GM12875 (cell line): ENCODE results near the gene PLXNA3.

Experiments used
- H3K4me3 ChIP-seq: one replicate; pipeline ENCODE4 v1.5.1; 2011; ENCODE audit warnings: low read depth, low read length, control low read depth
- TF ChIP-seq, protein P1 (sequence below): IDR thresholded peaks from 2 replicates; pipeline ENCODE4 v1.5.1; 2011; ENCODE audit warnings: low read depth, mild to moderate bottlenecking, control low read depth, inconsistent platforms, low read length, moderate library complexity, borderline replicate concordance; ENCODE audit not compliant: insufficient read depth

Gene PLXNA3

GRCh38 chrX:154429711-154430110 is 28.4 kb upstream of the PLXNA3 start:
- no peak overlapping the region for H3K4me3 ChIP-seq
- TF ChIP-seq, protein P1, sequence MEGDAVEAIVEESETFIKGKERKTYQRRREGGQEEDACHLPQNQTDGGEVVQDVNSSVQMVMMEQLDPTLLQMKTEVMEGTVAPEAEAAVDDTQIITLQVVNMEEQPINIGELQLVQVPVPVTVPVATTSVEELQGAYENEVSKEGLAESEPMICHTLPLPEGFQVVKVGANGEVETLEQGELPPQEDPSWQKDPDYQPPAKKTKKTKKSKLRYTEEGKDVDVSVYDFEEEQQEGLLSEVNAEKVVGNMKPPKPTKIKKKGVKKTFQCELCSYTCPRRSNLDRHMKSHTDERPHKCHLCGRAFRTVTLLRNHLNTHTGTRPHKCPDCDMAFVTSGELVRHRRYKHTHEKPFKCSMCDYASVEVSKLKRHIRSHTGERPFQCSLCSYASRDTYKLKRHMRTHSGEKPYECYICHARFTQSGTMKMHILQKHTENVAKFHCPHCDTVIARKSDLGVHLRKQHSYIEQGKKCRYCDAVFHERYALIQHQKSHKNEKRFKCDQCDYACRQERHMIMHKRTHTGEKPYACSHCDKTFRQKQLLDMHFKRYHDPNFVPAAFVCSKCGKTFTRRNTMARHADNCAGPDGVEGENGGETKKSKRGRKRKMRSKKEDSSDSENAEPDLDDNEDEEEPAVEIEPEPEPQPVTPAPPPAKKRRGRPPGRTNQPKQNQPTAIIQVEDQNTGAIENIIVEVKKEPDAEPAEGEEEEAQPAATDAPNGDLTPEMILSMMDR: no peak

DNA sequence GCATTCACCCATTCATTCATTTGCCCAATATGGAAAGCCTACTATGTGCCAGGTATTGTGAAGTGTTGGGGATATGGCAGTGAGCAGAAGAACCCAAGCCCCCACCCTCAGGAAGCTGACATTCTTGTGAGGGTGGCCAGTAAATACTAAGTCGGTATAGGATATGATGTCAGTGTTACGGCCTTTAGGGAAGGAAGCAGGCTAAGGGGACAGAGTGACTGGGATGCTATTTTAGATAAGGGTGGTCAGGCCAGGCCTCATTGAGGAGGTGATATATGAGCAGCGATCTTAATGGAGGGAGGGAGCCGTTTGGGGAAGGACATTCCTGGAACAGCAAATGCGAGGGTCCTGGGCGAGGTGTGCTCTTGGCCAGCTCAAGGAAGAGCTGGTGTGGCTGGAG is 27.6 kb upstream of the PLXNA3 start:
- no peak overlapping the region for H3K4me3 ChIP-seq
- TF ChIP-seq, protein P1: no peak

GRCh38 chrX:154430916-154431315 is 27.2 kb upstream of the PLXNA3 start:
- no peak overlapping the region for H3K4me3 ChIP-seq
- TF ChIP-seq, protein P1: no peak

DNA sequence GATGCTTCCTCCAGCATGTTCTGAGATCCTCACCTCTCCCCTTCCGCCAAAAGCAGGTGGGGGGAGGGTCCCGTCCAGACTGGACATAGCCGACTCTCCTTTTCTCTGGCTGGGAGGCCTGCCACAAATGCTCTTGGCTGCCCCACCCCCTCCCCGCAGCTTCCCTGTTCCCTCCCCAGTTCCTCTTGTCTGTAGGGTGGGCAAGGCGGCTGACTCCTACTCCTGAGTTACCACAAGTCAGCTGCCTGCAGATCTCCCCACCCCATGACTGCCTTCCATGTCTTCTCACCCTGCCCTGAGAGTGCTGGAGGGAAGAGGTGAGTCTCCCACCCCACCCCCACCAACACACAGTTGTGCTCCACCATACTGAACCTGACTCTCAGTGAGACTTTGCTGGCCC is 26.7 kb upstream of the PLXNA3 start:
- TF ChIP-seq, protein P1: no peak
- H3K4me3 ChIP-seq: no peak overlapping the region

- H3K4me3 ChIP-seq: no peak overlapping the region
- TF ChIP-seq, protein P1: no peak
Measured at GRCh38 chrX:154432210-154432609, 25.9 kb upstream of the PLXNA3 start.

DNA sequence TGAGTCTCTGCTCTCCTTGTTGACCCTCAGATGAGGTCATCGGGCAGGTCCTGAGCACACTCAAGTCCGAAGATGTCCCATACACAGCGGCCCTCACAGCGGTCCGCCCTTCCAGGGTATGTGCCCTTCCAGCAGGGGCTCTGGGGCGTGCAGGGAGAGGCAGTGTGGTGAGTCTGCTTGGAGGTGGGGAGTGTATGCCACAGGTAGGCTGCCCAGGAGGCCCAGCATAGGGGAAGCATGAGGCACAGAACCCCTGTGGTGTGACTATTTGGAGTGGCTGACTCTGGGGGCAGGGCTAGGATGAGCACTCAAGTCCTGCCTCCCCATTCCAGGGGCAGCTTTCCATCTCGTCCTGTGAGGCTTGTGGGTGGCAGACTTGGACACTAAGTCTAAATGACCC is 24.5 kb upstream of the PLXNA3 start:
- TF ChIP-seq, protein P1: no peak
- H3K4me3 ChIP-seq: no peak overlapping the region

GRCh38 chrX:154434394-154435168 is 23.5 kb upstream of the PLXNA3 start:
- TF ChIP-seq, protein P1: no peak
- no peak overlapping the region for H3K4me3 ChIP-seq
